Mesothelial cell of epicardium (in vitro differentiated cells): ENCODE measurements around the gene LTN1. TPM values are rescaled to one million over a fixed set of nuclear protein-coding genes. Genes with fewer than 3 reads are reported as not detected.

Experiments
- DNase-seq, 2 experiments: peaks; one replicate each; pipeline ENCODE4 v3.0.0; 2021; ENCODE audit warnings: low spot score in 2 of 2; ENCODE audit not compliant: unreplicated experiment in 2 of 2
- H3K27ac Mint-ChIP-seq: 2 replicates; pipeline ENCODE4 v1.8.0; 2021; ENCODE audit warnings: mixed read lengths
- H3K27me3 Mint-ChIP-seq: 2 replicates; pipeline ENCODE4 v1.8.0; 2021; ENCODE audit warnings: low read depth, mixed read lengths
- H3K36me3 Mint-ChIP-seq: 2 replicates; pipeline ENCODE4 v1.8.0; 2021; ENCODE audit warnings: mixed read lengths
- H3K4me1 Mint-ChIP-seq: 2 replicates; pipeline ENCODE4 v1.8.0; 2021; ENCODE audit warnings: mixed read lengths
- H3K4me3 Mint-ChIP-seq: 2 replicates; pipeline ENCODE4 v1.8.0; 2021; ENCODE audit warnings: mild to moderate bottlenecking, moderate library complexity, mixed read lengths
- H3K9me3 Mint-ChIP-seq: 2 replicates; pipeline ENCODE4 v1.8.0; 2021; ENCODE audit warnings: mixed read lengths
- total RNA-seq: library from RNA; stranded (reverse); gene quantifications from 3 replicates; pipeline ENCODE4 v1.2.1, GENCODE V29; 2021
- TF ChIP-seq, protein P1 (sequence below): fragments of 200-600 bp; sonication (generic); IDR thresholded peaks from one replicate; pipeline ENCODE4 v1.5.0; 2021; ENCODE audit warnings: antibody characterized with exemption; ENCODE audit not compliant: unreplicated experiment

Gene LTN1
- total RNA-seq, 1 donor from 2014 or later: 31.1 TPM

- Mint-ChIP-seq H3K27ac (no peak overlapping the region), H3K36me3 (peaks cover 33% of the 10 kb centered on the region), H3K4me1 (no peaks in the 10 kb centered on the region), H3K9me3 (no peaks in the 10 kb centered on the region), H3K27me3 (no peaks in the 10 kb centered on the region), H3K4me3 (no peak overlapping the region)
- TF ChIP-seq, protein P1, sequence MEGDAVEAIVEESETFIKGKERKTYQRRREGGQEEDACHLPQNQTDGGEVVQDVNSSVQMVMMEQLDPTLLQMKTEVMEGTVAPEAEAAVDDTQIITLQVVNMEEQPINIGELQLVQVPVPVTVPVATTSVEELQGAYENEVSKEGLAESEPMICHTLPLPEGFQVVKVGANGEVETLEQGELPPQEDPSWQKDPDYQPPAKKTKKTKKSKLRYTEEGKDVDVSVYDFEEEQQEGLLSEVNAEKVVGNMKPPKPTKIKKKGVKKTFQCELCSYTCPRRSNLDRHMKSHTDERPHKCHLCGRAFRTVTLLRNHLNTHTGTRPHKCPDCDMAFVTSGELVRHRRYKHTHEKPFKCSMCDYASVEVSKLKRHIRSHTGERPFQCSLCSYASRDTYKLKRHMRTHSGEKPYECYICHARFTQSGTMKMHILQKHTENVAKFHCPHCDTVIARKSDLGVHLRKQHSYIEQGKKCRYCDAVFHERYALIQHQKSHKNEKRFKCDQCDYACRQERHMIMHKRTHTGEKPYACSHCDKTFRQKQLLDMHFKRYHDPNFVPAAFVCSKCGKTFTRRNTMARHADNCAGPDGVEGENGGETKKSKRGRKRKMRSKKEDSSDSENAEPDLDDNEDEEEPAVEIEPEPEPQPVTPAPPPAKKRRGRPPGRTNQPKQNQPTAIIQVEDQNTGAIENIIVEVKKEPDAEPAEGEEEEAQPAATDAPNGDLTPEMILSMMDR: no peak
- no peak for DNase-seq
Measured at GRCh38 chr21:28952686-28953085, 40.0 kb downstream of the LTN1 start.

DNA sequence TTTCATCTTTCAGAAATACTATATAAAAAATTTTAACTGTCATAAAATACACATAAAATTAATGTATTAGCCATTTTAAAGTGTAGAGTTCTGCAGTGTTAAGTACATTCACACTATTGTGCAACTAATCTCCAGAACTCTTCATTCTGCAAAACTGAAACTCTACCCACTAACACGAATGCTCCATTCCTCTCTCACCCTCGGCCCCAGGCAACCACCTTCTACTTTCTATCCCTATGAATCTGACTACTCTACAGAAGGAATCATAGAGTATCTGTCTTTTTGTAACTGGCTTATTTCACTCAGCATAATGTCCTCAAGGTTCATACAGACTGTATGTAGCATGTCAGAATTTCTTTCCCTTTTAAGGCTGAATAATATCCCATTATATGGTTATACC is 43.4 kb downstream of the LTN1 start:
- no peaks in the 10 kb centered on the region for H3K4me1 Mint-ChIP-seq
- TF ChIP-seq, protein P1: no peak
- no peaks in the 10 kb centered on the region for H3K27me3 Mint-ChIP-seq
- H3K9me3 Mint-ChIP-seq: no peaks in the 10 kb centered on the region
- H3K27ac Mint-ChIP-seq: no peak overlapping the region
- H3K36me3 Mint-ChIP-seq: peaks cover 25% of the 10 kb centered on the region
- H3K4me3 Mint-ChIP-seq: no peak overlapping the region
- no peak for DNase-seq

DNA sequence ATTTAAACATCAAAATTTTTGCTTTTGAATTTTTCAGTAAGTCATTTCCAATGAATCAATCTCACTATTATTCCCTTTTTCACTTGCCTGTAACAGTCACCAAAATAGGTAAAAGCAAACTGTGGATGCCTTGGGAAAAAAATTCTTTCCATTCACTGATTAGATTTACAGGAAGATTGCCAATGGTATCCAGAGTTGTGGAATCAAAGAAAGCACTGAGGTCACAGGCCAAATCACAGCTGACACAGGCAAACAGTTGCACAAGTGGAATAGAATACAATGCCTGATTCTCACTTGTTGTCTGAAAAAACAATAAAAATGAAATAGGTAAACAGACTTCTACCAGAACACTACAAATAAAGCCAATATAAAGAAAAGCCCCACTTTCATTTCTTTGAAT is 48.4 kb downstream of the LTN1 start:
- H3K4me3 Mint-ChIP-seq: no peak overlapping the region
- peaks cover 10% of the 10 kb centered on the region for H3K36me3 Mint-ChIP-seq
- no peak for DNase-seq
- H3K27me3 Mint-ChIP-seq: no peaks in the 10 kb centered on the region
- peaks cover 4% of the 10 kb centered on the region for H3K4me1 Mint-ChIP-seq
- H3K9me3 Mint-ChIP-seq: no peaks in the 10 kb centered on the region
- no peak overlapping the region for H3K27ac Mint-ChIP-seq
- TF ChIP-seq, protein P1: no peak

DNA sequence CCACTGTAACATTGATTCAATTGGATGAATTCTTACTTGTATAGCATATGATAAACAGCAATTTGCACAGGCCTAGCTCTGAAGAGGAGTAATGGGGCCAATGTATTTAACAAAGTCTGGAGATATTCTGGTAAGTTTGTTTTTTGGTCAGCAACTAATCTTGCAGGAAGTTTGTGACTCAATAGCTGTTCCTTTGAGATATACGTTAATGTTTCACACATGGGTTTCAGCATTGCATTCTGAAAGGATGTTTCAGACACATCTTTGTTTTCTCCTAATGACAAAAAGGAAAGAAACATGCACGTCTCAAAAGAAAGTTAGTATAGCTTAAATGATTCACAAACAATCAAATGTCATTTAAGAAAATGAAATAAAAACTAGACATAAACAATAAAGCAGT is 49.0 kb downstream of the LTN1 start:
- no peak overlapping the region for H3K4me3 Mint-ChIP-seq
- H3K4me1 Mint-ChIP-seq: peaks cover 4% of the 10 kb centered on the region
- no peaks in the 10 kb centered on the region for H3K9me3 Mint-ChIP-seq
- H3K27ac Mint-ChIP-seq: no peak overlapping the region
- H3K36me3 Mint-ChIP-seq: peaks cover 10% of the 10 kb centered on the region
- H3K27me3 Mint-ChIP-seq: no peaks in the 10 kb centered on the region
- no peak for DNase-seq
- TF ChIP-seq, protein P1: no peak

- no peaks in the 10 kb centered on the region for H3K27me3 Mint-ChIP-seq
- no peak overlapping the region for H3K27ac Mint-ChIP-seq
- TF ChIP-seq, protein P1: no peak
- DNase-seq: no peak
- H3K9me3 Mint-ChIP-seq: no peaks in the 10 kb centered on the region
- H3K36me3 Mint-ChIP-seq: peaks cover 14% of the 10 kb centered on the region
- no peak overlapping the region for H3K4me3 Mint-ChIP-seq
- H3K4me1 Mint-ChIP-seq: peaks cover 9% of the 10 kb centered on the region
Measured at GRCh38 chr21:28938726-28939125, 54.0 kb downstream of the LTN1 start.

GRCh38 chr21:28937737-28938136 is 54.9 kb downstream of the LTN1 start:
- H3K4me1 Mint-ChIP-seq: peaks cover 9% of the 10 kb centered on the region
- peaks cover 19% of the 10 kb centered on the region for H3K36me3 Mint-ChIP-seq
- no peaks in the 10 kb centered on the region for H3K9me3 Mint-ChIP-seq
- no peaks in the 10 kb centered on the region for H3K27me3 Mint-ChIP-seq
- H3K27ac Mint-ChIP-seq: no peak overlapping the region
- no peak for DNase-seq
- TF ChIP-seq, protein P1: no peak
- no peak overlapping the region for H3K4me3 Mint-ChIP-seq
